ENCODE results near the gene BLOC1S3. TPM values are rescaled to one million over a fixed set of nuclear protein-coding genes. Genes with fewer than 3 reads are reported as not detected.

Gene BLOC1S3
- total and polyA plus RNA-seq, 2 of the 13 experiments (the other 11 are each of a cell fraction or from before 2014, with no cell fraction given), result 4.3 to 4.8 TPM

DNA sequence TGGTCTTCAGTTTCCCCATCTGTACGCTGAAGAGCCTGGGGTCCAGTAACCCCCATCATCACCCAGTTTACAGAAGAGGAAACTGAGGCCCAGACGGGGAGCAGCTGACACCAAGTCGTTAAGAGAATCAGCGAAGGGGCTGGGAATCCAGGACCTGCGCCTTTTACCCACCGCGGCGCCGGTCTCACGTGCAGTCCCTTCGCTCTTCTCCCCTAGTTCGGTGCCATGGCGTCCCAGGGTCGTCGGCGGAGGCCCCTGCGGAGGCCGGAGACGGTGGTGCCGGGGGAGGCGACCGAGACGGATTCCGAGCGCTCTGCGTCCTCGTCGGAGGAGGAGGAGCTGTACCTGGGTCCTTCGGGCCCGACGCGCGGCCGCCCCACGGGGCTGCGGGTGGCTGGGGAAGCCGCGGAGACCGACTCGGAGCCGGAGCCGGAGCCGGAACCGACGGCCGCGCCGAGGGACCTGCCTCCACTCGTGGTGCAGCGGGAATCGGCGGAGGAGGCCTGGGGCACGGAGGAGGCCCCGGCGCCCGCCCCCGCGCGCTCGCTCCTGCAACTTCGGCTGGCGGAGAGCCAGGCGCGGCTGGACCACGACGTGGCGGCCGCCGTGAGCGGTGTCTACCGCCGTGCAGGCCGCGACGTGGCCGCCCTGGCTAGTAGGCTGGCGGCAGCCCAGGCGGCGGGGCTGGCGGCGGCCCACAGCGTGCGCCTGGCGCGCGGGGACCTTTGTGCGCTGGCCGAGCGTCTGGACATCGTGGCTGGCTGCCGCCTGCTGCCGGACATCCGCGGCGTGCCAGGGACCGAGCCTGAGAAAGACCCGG is 698 bp downstream of the BLOC1S3 start (continued):
- TF ChIP-seq, protein P1, sequence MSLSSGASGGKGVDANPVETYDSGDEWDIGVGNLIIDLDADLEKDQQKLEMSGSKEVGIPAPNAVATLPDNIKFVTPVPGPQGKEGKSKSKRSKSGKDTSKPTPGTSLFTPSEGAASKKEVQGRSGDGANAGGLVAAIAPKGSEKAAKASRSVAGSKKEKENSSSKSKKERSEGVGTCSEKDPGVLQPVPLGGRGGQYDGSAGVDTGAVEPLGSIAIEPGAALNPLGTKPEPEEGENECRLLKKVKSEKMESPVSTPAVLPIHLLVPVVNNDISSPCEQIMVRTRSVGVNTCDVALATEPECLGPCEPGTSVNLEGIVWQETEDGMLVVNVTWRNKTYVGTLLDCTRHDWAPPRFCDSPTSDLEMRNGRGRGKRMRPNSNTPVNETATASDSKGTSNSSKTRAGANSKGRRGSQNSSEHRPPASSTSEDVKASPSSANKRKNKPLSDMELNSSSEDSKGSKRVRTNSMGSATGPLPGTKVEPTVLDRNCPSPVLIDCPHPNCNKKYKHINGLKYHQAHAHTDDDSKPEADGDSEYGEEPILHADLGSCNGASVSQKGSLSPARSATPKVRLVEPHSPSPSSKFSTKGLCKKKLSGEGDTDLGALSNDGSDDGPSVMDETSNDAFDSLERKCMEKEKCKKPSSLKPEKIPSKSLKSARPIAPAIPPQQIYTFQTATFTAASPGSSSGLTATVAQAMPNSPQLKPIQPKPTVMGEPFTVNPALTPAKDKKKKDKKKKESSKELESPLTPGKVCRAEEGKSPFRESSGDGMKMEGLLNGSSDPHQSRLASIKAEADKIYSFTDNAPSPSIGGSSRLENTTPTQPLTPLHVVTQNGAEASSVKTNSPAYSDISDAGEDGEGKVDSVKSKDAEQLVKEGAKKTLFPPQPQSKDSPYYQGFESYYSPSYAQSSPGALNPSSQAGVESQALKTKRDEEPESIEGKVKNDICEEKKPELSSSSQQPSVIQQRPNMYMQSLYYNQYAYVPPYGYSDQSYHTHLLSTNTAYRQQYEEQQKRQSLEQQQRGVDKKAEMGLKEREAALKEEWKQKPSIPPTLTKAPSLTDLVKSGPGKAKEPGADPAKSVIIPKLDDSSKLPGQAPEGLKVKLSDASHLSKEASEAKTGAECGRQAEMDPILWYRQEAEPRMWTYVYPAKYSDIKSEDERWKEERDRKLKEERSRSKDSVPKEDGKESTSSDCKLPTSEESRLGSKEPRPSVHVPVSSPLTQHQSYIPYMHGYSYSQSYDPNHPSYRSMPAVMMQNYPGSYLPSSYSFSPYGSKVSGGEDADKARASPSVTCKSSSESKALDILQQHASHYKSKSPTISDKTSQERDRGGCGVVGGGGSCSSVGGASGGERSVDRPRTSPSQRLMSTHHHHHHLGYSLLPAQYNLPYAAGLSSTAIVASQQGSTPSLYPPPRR (CRISPR knock-in tag; IDR thresholded peaks at IDR 0.05; ENCODE audit: borderline replicate concordance), result no peak
- TF ChIP-seq ZNF230 (CRISPR knock-in tag; IDR thresholded peaks at IDR 0.05) (no peak), ZNF317 (CRISPR knock-in tag; IDR thresholded peaks at IDR 0.05) (no peak), NFYB (CRISPR knock-in tag; IDR thresholded peaks at IDR 0.05) (no peak), CREM (IDR thresholded peaks at IDR 0.05) (no peak), CREM (CRISPR knock-in tag; IDR thresholded peaks at IDR 0.05) (no peak)
- TF ChIP-seq, protein P2, sequence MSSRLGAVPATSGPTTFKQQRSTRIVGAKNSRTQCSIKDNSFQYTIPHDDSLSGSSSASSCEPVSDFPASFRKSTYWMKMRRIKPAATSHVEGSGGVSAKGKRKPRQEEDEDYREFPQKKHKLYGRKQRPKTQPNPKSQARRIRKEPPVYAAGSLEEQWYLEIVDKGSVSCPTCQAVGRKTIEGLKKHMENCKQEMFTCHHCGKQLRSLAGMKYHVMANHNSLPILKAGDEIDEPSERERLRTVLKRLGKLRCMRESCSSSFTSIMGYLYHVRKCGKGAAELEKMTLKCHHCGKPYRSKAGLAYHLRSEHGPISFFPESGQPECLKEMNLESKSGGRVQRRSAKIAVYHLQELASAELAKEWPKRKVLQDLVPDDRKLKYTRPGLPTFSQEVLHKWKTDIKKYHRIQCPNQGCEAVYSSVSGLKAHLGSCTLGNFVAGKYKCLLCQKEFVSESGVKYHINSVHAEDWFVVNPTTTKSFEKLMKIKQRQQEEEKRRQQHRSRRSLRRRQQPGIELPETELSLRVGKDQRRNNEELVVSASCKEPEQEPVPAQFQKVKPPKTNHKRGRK (CRISPR knock-in tag; IDR thresholded peaks at IDR 0.05), result no peak
- TF ChIP-seq, protein P3, sequence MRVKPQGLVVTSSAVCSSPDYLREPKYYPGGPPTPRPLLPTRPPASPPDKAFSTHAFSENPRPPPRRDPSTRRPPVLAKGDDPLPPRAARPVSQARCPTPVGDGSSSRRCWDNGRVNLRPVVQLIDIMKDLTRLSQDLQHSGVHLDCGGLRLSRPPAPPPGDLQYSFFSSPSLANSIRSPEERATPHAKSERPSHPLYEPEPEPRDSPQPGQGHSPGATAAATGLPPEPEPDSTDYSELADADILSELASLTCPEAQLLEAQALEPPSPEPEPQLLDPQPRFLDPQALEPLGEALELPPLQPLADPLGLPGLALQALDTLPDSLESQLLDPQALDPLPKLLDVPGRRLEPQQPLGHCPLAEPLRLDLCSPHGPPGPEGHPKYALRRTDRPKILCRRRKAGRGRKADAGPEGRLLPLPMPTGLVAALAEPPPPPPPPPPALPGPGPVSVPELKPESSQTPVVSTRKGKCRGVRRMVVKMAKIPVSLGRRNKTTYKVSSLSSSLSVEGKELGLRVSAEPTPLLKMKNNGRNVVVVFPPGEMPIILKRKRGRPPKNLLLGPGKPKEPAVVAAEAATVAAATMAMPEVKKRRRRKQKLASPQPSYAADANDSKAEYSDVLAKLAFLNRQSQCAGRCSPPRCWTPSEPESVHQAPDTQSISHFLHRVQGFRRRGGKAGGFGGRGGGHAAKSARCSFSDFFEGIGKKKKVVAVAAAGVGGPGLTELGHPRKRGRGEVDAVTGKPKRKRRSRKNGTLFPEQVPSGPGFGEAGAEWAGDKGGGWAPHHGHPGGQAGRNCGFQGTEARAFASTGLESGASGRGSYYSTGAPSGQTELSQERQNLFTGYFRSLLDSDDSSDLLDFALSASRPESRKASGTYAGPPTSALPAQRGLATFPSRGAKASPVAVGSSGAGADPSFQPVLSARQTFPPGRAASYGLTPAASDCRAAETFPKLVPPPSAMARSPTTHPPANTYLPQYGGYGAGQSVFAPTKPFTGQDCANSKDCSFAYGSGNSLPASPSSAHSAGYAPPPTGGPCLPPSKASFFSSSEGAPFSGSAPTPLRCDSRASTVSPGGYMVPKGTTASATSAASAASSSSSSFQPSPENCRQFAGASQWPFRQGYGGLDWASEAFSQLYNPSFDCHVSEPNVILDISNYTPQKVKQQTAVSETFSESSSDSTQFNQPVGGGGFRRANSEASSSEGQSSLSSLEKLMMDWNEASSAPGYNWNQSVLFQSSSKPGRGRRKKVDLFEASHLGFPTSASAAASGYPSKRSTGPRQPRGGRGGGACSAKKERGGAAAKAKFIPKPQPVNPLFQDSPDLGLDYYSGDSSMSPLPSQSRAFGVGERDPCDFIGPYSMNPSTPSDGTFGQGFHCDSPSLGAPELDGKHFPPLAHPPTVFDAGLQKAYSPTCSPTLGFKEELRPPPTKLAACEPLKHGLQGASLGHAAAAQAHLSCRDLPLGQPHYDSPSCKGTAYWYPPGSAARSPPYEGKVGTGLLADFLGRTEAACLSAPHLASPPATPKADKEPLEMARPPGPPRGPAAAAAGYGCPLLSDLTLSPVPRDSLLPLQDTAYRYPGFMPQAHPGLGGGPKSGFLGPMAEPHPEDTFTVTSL (CRISPR knock-in tag; IDR thresholded peaks at IDR 0.05; ENCODE audit: borderline replicate concordance), result no peak
- TF ChIP-seq, protein P4, sequence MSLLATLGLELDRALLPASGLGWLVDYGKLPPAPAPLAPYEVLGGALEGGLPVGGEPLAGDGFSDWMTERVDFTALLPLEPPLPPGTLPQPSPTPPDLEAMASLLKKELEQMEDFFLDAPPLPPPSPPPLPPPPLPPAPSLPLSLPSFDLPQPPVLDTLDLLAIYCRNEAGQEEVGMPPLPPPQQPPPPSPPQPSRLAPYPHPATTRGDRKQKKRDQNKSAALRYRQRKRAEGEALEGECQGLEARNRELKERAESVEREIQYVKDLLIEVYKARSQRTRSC (CRISPR knock-in tag; IDR thresholded peaks at IDR 0.05; ENCODE audit: low read depth), result no peak
- TF ChIP-seq, protein P5, sequence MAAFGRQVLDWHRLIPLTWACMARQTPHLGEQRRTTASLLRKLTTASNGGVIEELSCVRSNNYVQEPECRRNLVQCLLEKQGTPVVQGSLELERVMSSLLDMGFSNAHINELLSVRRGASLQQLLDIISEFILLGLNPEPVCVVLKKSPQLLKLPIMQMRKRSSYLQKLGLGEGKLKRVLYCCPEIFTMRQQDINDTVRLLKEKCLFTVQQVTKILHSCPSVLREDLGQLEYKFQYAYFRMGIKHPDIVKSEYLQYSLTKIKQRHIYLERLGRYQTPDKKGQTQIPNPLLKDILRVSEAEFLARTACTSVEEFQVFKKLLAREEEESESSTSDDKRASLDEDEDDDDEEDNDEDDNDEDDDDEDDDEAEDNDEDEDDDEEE (CRISPR knock-in tag; IDR thresholded peaks at IDR 0.05), result no peak
- TF ChIP-seq, protein P6, sequence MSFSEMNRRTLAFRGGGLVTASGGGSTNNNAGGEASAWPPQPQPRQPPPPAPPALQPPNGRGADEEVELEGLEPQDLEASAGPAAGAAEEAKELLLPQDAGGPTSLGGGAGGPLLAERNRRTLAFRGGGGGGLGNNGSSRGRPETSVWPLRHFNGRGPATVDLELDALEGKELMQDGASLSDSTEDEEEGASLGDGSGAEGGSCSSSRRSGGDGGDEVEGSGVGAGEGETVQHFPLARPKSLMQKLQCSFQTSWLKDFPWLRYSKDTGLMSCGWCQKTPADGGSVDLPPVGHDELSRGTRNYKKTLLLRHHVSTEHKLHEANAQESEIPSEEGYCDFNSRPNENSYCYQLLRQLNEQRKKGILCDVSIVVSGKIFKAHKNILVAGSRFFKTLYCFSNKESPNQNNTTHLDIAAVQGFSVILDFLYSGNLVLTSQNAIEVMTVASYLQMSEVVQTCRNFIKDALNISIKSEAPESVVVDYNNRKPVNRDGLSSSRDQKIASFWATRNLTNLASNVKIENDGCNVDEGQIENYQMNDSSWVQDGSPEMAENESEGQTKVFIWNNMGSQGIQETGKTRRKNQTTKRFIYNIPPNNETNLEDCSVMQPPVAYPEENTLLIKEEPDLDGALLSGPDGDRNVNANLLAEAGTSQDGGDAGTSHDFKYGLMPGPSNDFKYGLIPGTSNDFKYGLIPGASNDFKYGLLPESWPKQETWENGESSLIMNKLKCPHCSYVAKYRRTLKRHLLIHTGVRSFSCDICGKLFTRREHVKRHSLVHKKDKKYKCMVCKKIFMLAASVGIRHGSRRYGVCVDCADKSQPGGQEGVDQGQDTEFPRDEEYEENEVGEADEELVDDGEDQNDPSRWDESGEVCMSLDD (CRISPR knock-in tag; IDR thresholded peaks at IDR 0.05; ENCODE audit: borderline replicate concordance), result no peak

All from HepG2 (cell line).